OCI-LY7 (cell line): ENCODE results near the gene KIF1B. TPM values are rescaled to one million over a fixed set of nuclear protein-coding genes. Genes with fewer than 3 reads are reported as not detected.
A peak's percentile ranks its signal among the peaks of the same experiment; 100 is the strongest.

Experiments used
- BruUV-seq: library from RNA; stranded (reverse); fragments of 400-500 nt; replicated peaks from 2 replicates; lab custom pipeline; 2021; lab: Mats Ljungman, UMichigan
- CTCF ChIA-PET: fragments of 300-600 bp; sonication (Branson Sonifier 250); formaldehyde crosslinking; loops from one replicate; lab custom pipeline; 2022; ENCODE audit warnings: antibody characterized with exemption; ENCODE audit not compliant: unreplicated experiment; lab: Charles Lee
- POLR2A ChIA-PET: fragments of 300-600 bp; sonication (Branson Sonifier 250); formaldehyde crosslinking; loops from one replicate; lab custom pipeline; 2022; ENCODE audit warnings: antibody characterized with exemption; lab: Charles Lee
- DNase-seq: peaks from one replicate; pipeline ENCODE4 v3.0.0-alpha.2; 2015; ENCODE audit warnings: low spot score
- H2AFZ ChIP-seq: fragments of 200-600 bp; sonication (generic), shearing (Covaris generic); 2 replicates; pipeline ENCODE4 v1.6.1; 2014; ENCODE audit warnings: mild to moderate bottlenecking, antibody characterized with exemption, low read length, moderate library complexity
- H3K27ac ChIP-seq: fragments of 200-600 bp; sonication (generic); 2 replicates; pipeline ENCODE4 v1.5.1; 2014; ENCODE audit warnings: mixed run types, low read depth, mild to moderate bottlenecking, moderate library complexity, low read length, inconsistent platforms; ENCODE audit not compliant: poor library complexity, severe bottlenecking
- H3K36me3 ChIP-seq: fragments of 200-600 bp; sonication (generic); 2 replicates; pipeline ENCODE4 v1.6.1; 2014; ENCODE audit warnings: mild to moderate bottlenecking, antibody characterized with exemption, low read length, moderate library complexity, mixed read lengths; ENCODE audit not compliant: insufficient read depth
- H3K4me1 ChIP-seq: fragments of 200-600 bp; sonication (generic); 2 replicates; pipeline ENCODE4 v1.5.1; 2014; ENCODE audit warnings: mild to moderate bottlenecking, low read length; ENCODE audit not compliant: insufficient read depth, poor library complexity, severe bottlenecking
- H3K4me2 ChIP-seq: fragments of 200-600 bp; sonication (generic); 2 replicates; pipeline ENCODE4 v1.6.1; 2014; ENCODE audit warnings: mild to moderate bottlenecking, low read length
- H3K4me3 ChIP-seq: fragments of 200-600 bp; sonication (generic); 2 replicates; pipeline ENCODE4 v1.5.1; 2014; ENCODE audit warnings: mild to moderate bottlenecking, low read depth, low read length; ENCODE audit not compliant: poor library complexity, severe bottlenecking
- H3K79me2 ChIP-seq: fragments of 200-600 bp; sonication (generic); 2 replicates; pipeline ENCODE4 v1.6.1; 2016; ENCODE audit warnings: low read depth, mild to moderate bottlenecking, low read length, moderate library complexity, mixed read lengths; ENCODE audit not compliant: insufficient read depth
- H3K9me2 ChIP-seq: fragments of 200-600 bp; sonication (generic); 2 replicates; pipeline ENCODE4 v1.6.1; 2016; ENCODE audit warnings: mild to moderate bottlenecking, low read length, mixed read lengths; ENCODE audit not compliant: insufficient read depth
- H3K9me3 ChIP-seq: fragments of 200-600 bp; sonication (generic); 2 replicates; pipeline ENCODE4 v1.6.1; 2014; ENCODE audit warnings: mild to moderate bottlenecking, mixed run types, low read length, mixed read lengths
- H4K20me1 ChIP-seq: fragments of 200-600 bp; sonication (generic); 2 replicates; pipeline ENCODE4 v1.6.1; 2014; ENCODE audit warnings: mild to moderate bottlenecking, antibody characterized with exemption, low read length, moderate library complexity, mixed read lengths; ENCODE audit not compliant: insufficient read depth
- EZH2phosphoT487 ChIP-seq: fragments of 200-600 bp; sonication (generic); IDR thresholded peaks from 2 replicates; pipeline ENCODE4 v1.6.1; 2018; ENCODE audit warnings: low read depth, borderline replicate concordance, mild to moderate bottlenecking, mixed run types, antibody characterized with exemption, low read length, moderate library complexity, mixed read lengths
- intact Hi-C: fragments of 100-400 bp; cut with micrococcal nuclease; formaldehyde crosslinking; loops from one replicate; pipeline ENCODE4 v1.10.0; 2022; ENCODE audit not compliant: unreplicated experiment
- total RNA-seq, 2 experiments: library from RNA; depleted of rRNA in 1 of 2; stranded (reverse); fragments of >200 nt in 1 of 2; shearing (Covaris generic) in 1 of 2; gene quantifications; 2 replicates each; pipeline ENCODE4 v1.2.3, GENCODE V29; 2014 to 2022
- TF ChIP-seq, protein P1 (sequence below): fragments of 200-600 bp; sonication (generic); conservative IDR thresholded peaks from 2 replicates; pipeline ENCODE4 v1.5.1; 2014; ENCODE audit warnings: mild to moderate bottlenecking, antibody characterized with exemption, low read length, moderate library complexity, mixed read lengths

KIF1B gene
- total RNA-seq, 2 experiments from 2014 or later = 3.8 to 4.8 TPM

GRCh38 chr1:10400013-10400412 is 189.6 kb downstream of the KIF1B start:
- Histone ChIP-seq H2AFZ (no peak overlapping the region), H3K36me3 (peaks cover 48% of the 10 kb centered on the region), H3K79me2 (peaks cover 21% of the 10 kb centered on the region; the same call in 1 of the 2 replicates), H3K4me1 (peaks cover 13% of the 10 kb centered on the region), H4K20me1 (peaks cover 9% of the 10 kb centered on the region; the same call in 1 of the 2 replicates), H3K9me2 (no peaks in the 10 kb centered on the region), H3K27ac (no peak overlapping the region), H3K9me3 (0 out of 2 replicates have a peak, but pooled peaks cover 5% of the 10 kb centered on the region), H3K4me2 (peak overlapping the region; percentile 79), H3K4me3 (peak overlapping the region; percentile 93)
- TF ChIP-seq, protein P1, sequence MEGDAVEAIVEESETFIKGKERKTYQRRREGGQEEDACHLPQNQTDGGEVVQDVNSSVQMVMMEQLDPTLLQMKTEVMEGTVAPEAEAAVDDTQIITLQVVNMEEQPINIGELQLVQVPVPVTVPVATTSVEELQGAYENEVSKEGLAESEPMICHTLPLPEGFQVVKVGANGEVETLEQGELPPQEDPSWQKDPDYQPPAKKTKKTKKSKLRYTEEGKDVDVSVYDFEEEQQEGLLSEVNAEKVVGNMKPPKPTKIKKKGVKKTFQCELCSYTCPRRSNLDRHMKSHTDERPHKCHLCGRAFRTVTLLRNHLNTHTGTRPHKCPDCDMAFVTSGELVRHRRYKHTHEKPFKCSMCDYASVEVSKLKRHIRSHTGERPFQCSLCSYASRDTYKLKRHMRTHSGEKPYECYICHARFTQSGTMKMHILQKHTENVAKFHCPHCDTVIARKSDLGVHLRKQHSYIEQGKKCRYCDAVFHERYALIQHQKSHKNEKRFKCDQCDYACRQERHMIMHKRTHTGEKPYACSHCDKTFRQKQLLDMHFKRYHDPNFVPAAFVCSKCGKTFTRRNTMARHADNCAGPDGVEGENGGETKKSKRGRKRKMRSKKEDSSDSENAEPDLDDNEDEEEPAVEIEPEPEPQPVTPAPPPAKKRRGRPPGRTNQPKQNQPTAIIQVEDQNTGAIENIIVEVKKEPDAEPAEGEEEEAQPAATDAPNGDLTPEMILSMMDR = no peak
- TF ChIP-seq EZH2phosphoT487 = no peak
- ChIA-PET CTCF (interaction anchor here (1.4 kb wide), 1 partner anchor 30 kb away, joined by 4 read pairs; the partner anchor contains the start of gene CENPS), POLR2A (interaction anchor here (0.6 to 2.2 kb wide), 2 partner anchors 12 to 273 kb away, joined by 3 to 22 read pairs; no protein-coding TSS in a partner anchor)
- no TSS peak for BruUV-seq
- intact Hi-C loops = no loop called here
- no peak for DNase-seq

- CTCF ChIA-PET = no interaction called here
- H4K20me1 ChIP-seq = peaks cover 9% of the 10 kb centered on the region; the same call in 1 of the 2 replicates
These were observed 190.9 kb downstream of the KIF1B start for GRCh38 chr1:10401281-10401680.

More at GRCh38 chr1:10401281-10401680, 190.9 kb downstream of the KIF1B start:
- Histone ChIP-seq H3K36me3 (peaks cover 59% of the 10 kb centered on the region), H3K4me2 (peak overlapping the region; percentile 79; the same call in 1 of the 2 replicates), H3K79me2 (peaks cover 21% of the 10 kb centered on the region; the same call in 1 of the 2 replicates), H3K4me3 (no peak overlapping the region), H2AFZ (no peak overlapping the region), H3K9me3 (0 out of 2 replicates have a peak, but pooled peaks cover 5% of the 10 kb centered on the region), H3K4me1 (peaks cover 13% of the 10 kb centered on the region), H3K9me2 (no peaks in the 10 kb centered on the region), H3K27ac (no peak overlapping the region)
- BruUV-seq = no TSS peak
- POLR2A ChIA-PET = interaction anchor here (0.6 to 1.2 kb wide), 3 partner anchors 10 to 14 kb away, joined by 3 to 4 read pairs (median 3); no protein-coding TSS in a partner anchor
- intact Hi-C loops = no loop called here
- TF ChIP-seq, protein P1 = no peak
- no peak for DNase-seq
